Kidney epithelial cell (primary cell): ENCODE results near the gene KRTAP10-2. TPM values are rescaled to one million over a fixed set of nuclear protein-coding genes. Genes with fewer than 3 reads are reported as not detected.

ENCODE experiments used
- DNase-seq: peaks from one replicate; pipeline ENCODE4 v3.0.0-alpha.2; 2010; ENCODE audit warnings: low read depth
- H3K27me3 ChIP-seq: 2 replicates; pipeline ENCODE4 v1.6.0; 2011; ENCODE audit warnings: low read length; ENCODE audit not compliant: control insufficient read depth, insufficient read depth
- H3K36me3 ChIP-seq: 2 replicates; pipeline ENCODE4 v1.5.1; 2011; ENCODE audit warnings: low read length; ENCODE audit not compliant: control insufficient read depth, insufficient read depth
- H3K4me3 ChIP-seq: 2 replicates; pipeline ENCODE4 v1.5.1; 2011; ENCODE audit warnings: low read depth, mild to moderate bottlenecking, control low read depth, low read length
- CTCF ChIP-seq: IDR thresholded peaks from 2 replicates; pipeline ENCODE4 v1.5.1; 2011; ENCODE audit warnings: mild to moderate bottlenecking, moderate library complexity, low read length, control low read depth, inconsistent platforms; ENCODE audit not compliant: insufficient read depth, poor library complexity, severe bottlenecking
- total RNA-seq: library from RNA; depleted of rRNA; stranded (reverse); fragments of >200 nt; gene quantifications from 2 replicates; pipeline ENCODE4 v1.2.3, GENCODE V29; 2015

The KRTAP10-2 gene
- total RNA-seq, 1 donor from 2014 or later, result not detected

GRCh38 chr21:44520326-44521300, 30.7 kb downstream of the KRTAP10-2 start:
- Histone ChIP-seq H3K36me3 (no peaks in the 10 kb centered on the region), H3K4me3 (no peak overlapping the region), H3K27me3 (no peaks in the 10 kb centered on the region)
- no peak for TF ChIP-seq CTCF
- no peak for DNase-seq

- no peaks in the 10 kb centered on the region for H3K27me3 ChIP-seq
Measured at GRCh38 chr21:44519346-44520325, 31.7 kb downstream of the KRTAP10-2 start.

GRCh38 chr21:44518686-44519085, 32.6 kb downstream of the KRTAP10-2 start:
- Histone ChIP-seq H3K27me3 (no peaks in the 10 kb centered on the region), H3K36me3 (no peaks in the 10 kb centered on the region), H3K4me3 (no peak overlapping the region)
- no peak for DNase-seq
- no peak for TF ChIP-seq CTCF

More at GRCh38 chr21:44519346-44520325, 31.7 kb downstream of the KRTAP10-2 start:
- Histone ChIP-seq H3K4me3 (no peak overlapping the region), H3K36me3 (no peaks in the 10 kb centered on the region)
- no peak for TF ChIP-seq CTCF
- no peak for DNase-seq

- no peak for DNase-seq
- no peaks in the 10 kb centered on the region for H3K27me3 ChIP-seq
- TF ChIP-seq CTCF, result no peak
Measured at GRCh38 chr21:44517175-44517899, 34.0 kb downstream of the KRTAP10-2 start.

GRCh38 chr21:44516828-44517174, 34.5 kb downstream of the KRTAP10-2 start:
- TF ChIP-seq CTCF, result no peak
- H3K36me3 ChIP-seq, result no peaks in the 10 kb centered on the region
- no peak overlapping the region for H3K4me3 ChIP-seq
- no peak for DNase-seq
- H3K27me3 ChIP-seq, result peaks cover 2% of the 10 kb centered on the region

More at GRCh38 chr21:44517175-44517899, 34.0 kb downstream of the KRTAP10-2 start:
- no peaks in the 10 kb centered on the region for H3K36me3 ChIP-seq
- no peak overlapping the region for H3K4me3 ChIP-seq
